Activated T-helper 2 cell treated with anti-CD3 and anti-CD28 coated beads, Interferon-gamma antibody, Interleukin-2, Interleukin-4, amounts not matched to agents 10 μg/mL and 5 μg/mL and 100 μg/mL, durations not matched to agents 14 hours and 24 hours and 36 hours (primary cell): Measurements from ENCODE around the gene SMLR1. TPM values are rescaled to one million over a fixed set of nuclear protein-coding genes. Genes with fewer than 3 reads are reported as not detected.
"Not testable (repeated sequence)": the region's sequence is repeated elsewhere in the genome, so short reads cannot be mapped to it uniquely, and the experiment has no call there.

Experiments
- DNase-seq: peaks from one replicate; pipeline ENCODE4 v3.0.0; 2021; ENCODE audit warnings: low spot score
- H3K27ac Mint-ChIP-seq: one replicate; pipeline ENCODE4 v1.8.0; 2021; ENCODE audit warnings: mixed read lengths
- H3K27me3 Mint-ChIP-seq: one replicate; pipeline ENCODE4 v1.8.0; 2021; ENCODE audit warnings: low read depth, mixed read lengths
- H3K36me3 Mint-ChIP-seq: one replicate; pipeline ENCODE4 v1.8.0; 2021; ENCODE audit warnings: low read depth, mixed read lengths
- H3K4me1 Mint-ChIP-seq: one replicate; pipeline ENCODE4 v1.8.0; 2021; ENCODE audit warnings: low read depth, mixed read lengths
- H3K4me3 Mint-ChIP-seq: one replicate; pipeline ENCODE4 v1.8.0; 2021; ENCODE audit warnings: low read depth, mild to moderate bottlenecking, moderate library complexity, mixed read lengths
- H3K9me3 Mint-ChIP-seq: one replicate; pipeline ENCODE4 v1.8.0; 2021; ENCODE audit warnings: mixed read lengths
- intact Hi-C: fragments of 100-400 bp; cut with micrococcal nuclease; formaldehyde crosslinking; loops from one replicate; pipeline ENCODE4 v1.15.1; 2023
- total RNA-seq: library from RNA; stranded (reverse); gene quantifications from 2 replicates; pipeline ENCODE4 v1.2.3, GENCODE V29; 2022

Gene SMLR1
- total RNA-seq, 1 donor from 2014 or later: not detected

DNA sequence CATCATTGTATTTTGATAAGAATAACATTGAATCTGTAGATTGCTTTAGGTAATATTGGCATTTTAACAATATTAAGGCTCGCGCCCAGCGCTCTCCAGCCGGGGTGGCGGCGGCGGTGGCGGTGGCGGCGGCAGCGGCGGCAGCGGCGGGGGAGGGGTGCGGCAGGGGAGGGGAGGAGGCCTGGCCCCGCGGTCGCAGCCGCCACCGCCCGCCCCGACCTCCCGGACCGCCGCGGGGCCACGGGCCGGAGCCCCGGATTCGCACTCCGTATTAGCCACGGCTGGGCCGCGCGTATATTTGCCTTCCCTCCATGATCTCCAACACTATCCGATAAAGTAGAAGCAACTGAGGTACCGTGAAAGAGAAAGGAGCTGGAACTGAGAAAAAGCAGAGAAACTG, 25.8 kb upstream of the SMLR1 start:
- H3K36me3 Mint-ChIP-seq, H3K27ac Mint-ChIP-seq, H3K27me3 Mint-ChIP-seq, H3K4me1 Mint-ChIP-seq, H3K4me3 Mint-ChIP-seq, H3K9me3 Mint-ChIP-seq, intact Hi-C loops, DNase-seq: not testable (repeated sequence)

DNA sequence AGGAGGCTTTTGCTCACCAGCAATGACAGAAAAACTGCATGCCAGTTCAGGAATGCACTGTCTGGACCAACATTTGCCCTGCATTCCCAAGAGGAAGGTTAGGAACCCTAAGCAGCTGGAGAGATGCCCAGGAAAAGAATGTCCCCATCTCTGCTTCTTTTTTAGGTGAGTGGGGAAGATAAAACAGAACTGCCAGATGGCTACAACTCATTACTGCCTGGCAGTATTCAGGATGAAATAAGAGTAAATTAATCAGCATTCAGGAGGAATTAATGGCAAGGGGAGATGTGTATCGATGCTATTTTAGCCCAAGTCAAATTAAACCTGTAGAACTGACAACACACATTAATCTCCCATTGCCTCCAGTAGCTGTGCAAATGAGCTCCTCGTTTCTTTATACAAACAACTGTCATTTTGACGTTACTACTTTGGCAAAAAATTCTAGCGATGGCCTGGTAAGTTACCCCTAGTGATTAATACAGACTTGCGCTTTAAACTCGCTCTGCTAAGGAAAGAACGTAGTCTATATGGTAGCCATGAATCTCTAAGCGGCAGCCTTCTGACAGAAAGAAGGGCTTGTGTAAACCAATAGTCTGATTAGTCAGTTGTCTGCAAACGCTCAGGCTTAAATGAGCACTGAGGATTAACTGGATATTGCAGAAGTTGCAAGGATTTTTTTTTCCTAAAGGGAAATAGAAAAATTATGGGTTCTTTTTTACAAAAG, 16.7 kb upstream of the SMLR1 start:
- no peaks in the 10 kb centered on the region for H3K4me1 Mint-ChIP-seq
- H3K4me3 Mint-ChIP-seq: no peak overlapping the region
- H3K27ac Mint-ChIP-seq: no peak overlapping the region
- H3K9me3 Mint-ChIP-seq: no peaks in the 10 kb centered on the region
- intact Hi-C loops: no loop called here
- H3K36me3 Mint-ChIP-seq: no peaks in the 10 kb centered on the region
- H3K27me3 Mint-ChIP-seq: peaks cover 12% of the 10 kb centered on the region
- no peak for DNase-seq

DNA sequence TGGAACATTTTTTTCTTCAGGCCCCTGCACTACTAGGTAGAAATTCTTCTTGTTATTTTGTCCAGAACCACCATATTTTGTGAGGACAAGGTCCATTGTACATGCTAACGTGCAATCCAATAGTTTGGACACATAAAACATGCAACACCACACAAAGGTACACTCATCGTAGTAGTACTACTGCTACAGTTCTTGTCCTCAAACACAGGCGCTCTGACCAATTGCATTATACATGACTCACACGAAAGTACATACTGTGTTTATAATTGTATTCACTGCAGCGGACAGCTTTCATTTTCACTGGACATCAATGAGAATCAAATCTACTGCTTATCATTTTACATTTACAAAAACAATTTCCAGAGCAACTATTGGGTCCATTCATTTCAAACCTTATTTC, 15.3 kb upstream of the SMLR1 start:
- no peaks in the 10 kb centered on the region for H3K36me3 Mint-ChIP-seq
- DNase-seq: no peak
- no peak overlapping the region for H3K4me3 Mint-ChIP-seq
- H3K9me3 Mint-ChIP-seq: no peaks in the 10 kb centered on the region
- H3K27me3 Mint-ChIP-seq: peaks cover 8% of the 10 kb centered on the region
- no peaks in the 10 kb centered on the region for H3K4me1 Mint-ChIP-seq
- intact Hi-C loops: no loop called here
- no peak overlapping the region for H3K27ac Mint-ChIP-seq

DNA sequence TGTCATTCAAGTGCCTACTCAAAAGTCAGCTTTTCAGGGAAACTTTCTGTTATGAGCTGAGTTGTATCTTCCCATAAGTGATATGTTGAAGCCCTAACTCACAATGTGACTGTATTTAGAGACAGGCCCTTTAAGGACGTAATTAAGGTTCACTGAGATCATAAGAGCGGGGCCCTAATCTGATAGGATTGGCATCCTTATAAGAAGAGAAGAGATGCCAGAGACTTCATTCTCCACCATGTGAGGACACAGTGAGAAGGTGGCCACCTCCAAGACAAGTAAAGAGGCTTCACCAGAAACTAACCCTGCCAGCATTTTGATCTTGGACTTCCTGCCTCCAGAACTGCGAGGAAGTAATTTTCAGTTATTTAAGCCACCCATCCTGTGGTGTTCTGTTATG, 12.7 kb upstream of the SMLR1 start:
- Mint-ChIP-seq H3K4me1 (peaks cover 3% of the 10 kb centered on the region), H3K27me3 (peaks cover 5% of the 10 kb centered on the region), H3K9me3 (no peaks in the 10 kb centered on the region), H3K36me3 (no peaks in the 10 kb centered on the region), H3K4me3 (no peak overlapping the region), H3K27ac (no peak overlapping the region)
- intact Hi-C loops: no loop called here
- no peak for DNase-seq

DNA sequence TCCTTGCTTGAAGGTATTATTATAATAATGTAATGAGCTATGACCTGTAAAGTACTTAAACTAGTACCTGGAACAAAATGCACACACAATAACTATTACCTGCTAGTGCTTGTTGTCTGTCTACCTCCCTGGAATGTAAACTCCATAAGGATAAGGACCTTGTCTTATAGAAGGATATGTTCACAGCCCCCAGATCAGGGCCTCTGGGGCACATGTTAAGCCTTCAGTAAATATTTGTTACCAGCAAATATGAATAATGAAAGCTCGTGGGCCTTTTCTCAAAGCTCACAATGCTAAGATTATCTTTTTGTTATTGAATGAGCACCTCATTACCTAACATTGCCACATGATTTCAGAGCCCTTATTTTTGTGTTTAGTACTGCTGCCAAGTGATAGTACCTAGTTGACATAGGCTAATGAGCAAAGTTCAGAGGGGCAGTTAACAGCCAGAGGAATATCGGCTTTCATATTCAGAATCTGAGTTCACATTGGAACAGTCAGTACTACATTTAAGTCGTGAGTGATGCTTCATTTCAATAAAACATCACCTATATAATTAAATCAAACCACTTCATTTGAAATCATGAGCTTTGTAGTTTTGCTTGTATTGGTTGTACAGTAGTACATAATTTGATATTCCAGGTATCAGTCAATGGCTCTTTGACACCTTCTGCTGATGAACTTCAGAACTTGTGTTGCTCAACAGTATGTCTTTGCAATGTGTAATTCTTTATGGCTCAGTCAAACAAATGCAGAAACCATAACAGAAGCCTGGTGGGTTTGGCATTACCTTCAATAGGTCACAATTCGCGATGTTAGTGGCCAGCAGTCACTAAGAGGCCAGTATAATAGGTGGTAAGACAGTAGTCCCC, 11.8 kb upstream of the SMLR1 start:
- no peak for DNase-seq
- Mint-ChIP-seq H3K9me3 (no peaks in the 10 kb centered on the region), H3K36me3 (no peaks in the 10 kb centered on the region), H3K27me3 (peaks cover 3% of the 10 kb centered on the region), H3K4me3 (no peak overlapping the region), H3K4me1 (peaks cover 3% of the 10 kb centered on the region), H3K27ac (no peak overlapping the region)
- intact Hi-C loops: no loop called here

DNA sequence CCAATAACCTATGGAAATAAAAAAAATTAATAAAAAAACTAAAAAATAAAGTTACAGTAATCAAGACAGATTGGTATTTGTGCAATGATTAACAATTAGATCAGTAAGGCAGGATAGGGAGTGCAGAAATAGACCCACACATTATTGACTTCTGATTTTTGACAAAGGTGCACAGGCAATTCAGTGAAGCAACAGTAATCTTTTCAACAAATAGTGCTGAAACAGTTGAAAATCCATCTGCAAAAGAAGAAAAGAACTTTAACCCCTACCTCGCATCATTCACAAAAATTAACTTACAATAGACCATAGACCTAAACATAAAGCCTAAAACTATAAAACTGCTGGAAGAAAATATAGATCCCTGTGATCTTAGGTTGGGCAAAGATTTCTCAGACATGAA, 4.5 kb upstream of the SMLR1 start:
- intact Hi-C loops: no loop called here
- no peaks in the 10 kb centered on the region for H3K36me3 Mint-ChIP-seq
- H3K27ac Mint-ChIP-seq: no peak overlapping the region
- DNase-seq: no peak
- peaks cover 3% of the 10 kb centered on the region for H3K4me1 Mint-ChIP-seq
- peaks cover 14% of the 10 kb centered on the region for H3K27me3 Mint-ChIP-seq
- H3K9me3 Mint-ChIP-seq: no peaks in the 10 kb centered on the region
- no peak overlapping the region for H3K4me3 Mint-ChIP-seq

DNA sequence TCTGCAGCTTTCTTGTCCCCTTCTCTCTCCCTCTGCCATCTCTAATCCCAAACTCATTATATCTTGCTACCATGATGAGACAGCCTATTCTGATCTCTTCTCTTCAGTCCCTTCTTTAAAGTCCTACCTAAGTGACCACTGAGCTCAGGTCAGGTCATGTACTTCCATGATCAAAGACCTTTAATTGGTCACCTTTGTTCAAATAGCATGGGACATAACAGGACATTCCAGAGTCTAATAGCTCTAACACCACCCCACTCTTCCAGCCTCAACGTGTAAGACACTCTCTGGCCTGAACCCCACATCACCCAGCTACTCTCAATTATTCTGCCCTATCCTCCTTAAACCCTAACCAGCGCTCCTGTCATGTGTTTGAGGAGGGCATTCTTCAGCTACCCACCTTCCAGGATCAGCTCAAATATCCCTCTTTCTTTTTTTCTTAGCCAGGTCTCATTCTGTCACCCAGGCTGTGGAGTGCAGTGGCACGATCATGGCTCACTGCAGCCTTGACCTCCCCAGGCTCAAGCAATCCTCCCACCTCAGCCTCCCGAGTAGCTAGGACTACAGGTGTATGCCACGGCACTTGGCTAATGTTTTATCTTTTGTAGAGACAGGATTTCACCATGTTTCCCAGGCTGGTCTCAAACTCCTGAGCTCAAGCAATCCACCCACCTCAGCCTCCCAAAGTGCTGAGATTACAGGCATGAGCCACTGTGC, 2.1 kb upstream of the SMLR1 start:
- DNase-seq: no peak
- no peaks in the 10 kb centered on the region for H3K9me3 Mint-ChIP-seq
- peaks cover 11% of the 10 kb centered on the region for H3K27me3 Mint-ChIP-seq
- intact Hi-C loops: no loop called here
- H3K27ac Mint-ChIP-seq: no peak overlapping the region
- no peaks in the 10 kb centered on the region for H3K36me3 Mint-ChIP-seq
- no peak overlapping the region for H3K4me3 Mint-ChIP-seq
- no peaks in the 10 kb centered on the region for H3K4me1 Mint-ChIP-seq

DNA sequence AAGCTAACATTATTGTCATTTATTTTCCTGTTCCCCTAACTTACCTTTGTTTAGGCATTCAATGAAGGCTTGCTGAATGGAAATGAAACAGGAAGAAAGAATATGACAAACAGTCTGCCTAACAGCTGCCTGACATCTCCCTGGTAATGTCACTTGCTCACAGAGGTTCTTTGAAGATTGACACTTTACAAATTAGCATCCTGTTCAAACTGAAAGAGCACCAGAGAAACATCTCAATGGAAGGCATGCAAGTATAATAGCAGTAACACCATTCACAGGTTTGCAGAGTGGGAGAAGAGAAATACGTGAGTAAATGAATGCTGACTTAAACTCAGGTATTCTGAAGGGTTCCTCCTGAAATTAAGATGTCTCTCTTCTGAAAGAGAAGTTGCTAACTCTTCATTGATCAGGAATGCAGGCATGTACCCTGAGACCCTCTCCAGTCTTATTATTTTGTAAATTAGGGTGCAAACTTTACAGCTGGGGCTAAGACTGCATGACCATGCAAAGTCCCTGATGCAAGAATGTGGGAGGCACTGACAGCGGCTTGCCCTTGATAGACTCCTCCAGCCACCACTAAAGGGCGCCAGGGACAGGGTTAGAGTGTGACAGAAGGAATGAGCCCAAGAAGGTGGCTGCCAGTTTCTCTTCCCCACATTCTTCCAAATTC, 1.3 kb upstream of the SMLR1 start:
- H3K4me1 Mint-ChIP-seq: no peaks in the 10 kb centered on the region

DNA sequence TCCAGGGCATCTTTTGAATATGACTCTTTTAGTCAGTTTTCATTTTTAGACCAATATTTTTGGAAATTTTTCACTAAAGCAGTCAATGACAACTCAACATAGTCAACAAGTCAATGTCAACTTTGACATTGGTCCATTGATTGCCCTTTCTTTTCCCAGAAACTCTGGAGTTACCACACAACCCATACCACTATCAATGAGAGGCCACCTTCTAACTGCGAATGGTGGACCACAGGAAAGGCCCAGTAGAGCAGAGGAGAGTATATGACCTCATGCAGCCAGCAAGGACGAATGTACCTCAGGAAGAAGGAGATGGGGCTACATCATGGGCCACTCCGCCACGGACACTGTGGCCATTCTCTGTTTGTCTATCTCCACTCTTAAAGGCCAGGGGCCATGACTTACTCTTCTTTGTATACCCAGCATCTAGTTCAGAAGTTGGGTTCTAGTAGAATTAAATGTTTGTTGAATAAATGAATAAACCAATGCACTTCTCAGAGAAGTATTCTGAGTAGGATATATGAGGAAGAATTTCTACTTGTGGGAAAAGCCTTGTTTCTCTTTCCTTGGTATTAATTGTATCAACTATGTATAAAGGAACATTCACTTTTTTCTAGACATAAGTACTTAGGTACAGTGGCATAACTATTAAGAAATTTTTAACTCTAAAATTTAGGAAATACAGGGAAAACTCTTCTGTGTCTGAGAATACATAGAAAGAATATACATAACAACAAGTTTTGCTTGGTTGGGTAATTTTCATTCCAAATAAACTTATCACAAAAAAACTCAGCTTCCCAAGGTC, 562 bp upstream of the SMLR1 start:
- no peak overlapping the region for H3K4me3 Mint-ChIP-seq
- H3K9me3 Mint-ChIP-seq: no peaks in the 10 kb centered on the region
- H3K27me3 Mint-ChIP-seq: peaks cover 8% of the 10 kb centered on the region
- no peaks in the 10 kb centered on the region for H3K4me1 Mint-ChIP-seq
- no peak overlapping the region for H3K27ac Mint-ChIP-seq
- DNase-seq: no peak
- no peaks in the 10 kb centered on the region for H3K36me3 Mint-ChIP-seq
- intact Hi-C loops: no loop called here

More for the DNA sequence above, 1.3 kb upstream of the SMLR1 start:
- no peak for DNase-seq
- H3K9me3 Mint-ChIP-seq: no peaks in the 10 kb centered on the region
- intact Hi-C loops: no loop called here
- H3K27me3 Mint-ChIP-seq: peaks cover 11% of the 10 kb centered on the region
- no peaks in the 10 kb centered on the region for H3K36me3 Mint-ChIP-seq
- H3K4me3 Mint-ChIP-seq: no peak overlapping the region
- H3K27ac Mint-ChIP-seq: no peak overlapping the region

DNA sequence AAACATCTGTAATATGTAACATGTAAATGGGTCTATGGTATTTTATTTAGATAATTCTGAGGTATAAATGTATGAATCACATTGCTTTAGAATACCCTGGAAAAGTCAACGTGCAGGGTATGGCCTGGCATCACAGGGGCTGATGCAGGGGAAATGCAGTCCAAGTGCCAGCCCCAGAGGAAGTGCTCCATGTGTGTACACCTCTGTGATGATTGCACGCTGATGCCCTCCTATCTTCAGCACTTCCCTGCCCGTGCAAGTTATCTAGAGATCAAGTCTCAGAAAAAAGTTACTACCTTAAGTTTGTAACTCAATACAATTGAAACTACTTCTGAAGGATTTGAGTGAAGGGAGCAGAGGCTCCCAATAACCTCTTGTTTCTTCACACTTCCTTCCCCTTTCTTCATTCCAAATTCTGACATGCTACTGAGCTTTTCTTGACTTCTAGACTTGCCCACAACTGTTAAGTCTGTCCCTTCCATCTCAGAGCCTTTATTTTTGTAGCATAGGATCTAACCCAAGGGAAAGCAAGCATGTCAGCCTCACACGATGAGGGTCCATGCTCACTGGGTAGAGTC, 2.2 kb downstream of the SMLR1 start:
- H3K36me3 Mint-ChIP-seq: no peaks in the 10 kb centered on the region
- no peak overlapping the region for H3K27ac Mint-ChIP-seq
- intact Hi-C loops: no loop called here
- H3K4me1 Mint-ChIP-seq: no peaks in the 10 kb centered on the region
- DNase-seq: no peak
- no peak overlapping the region for H3K4me3 Mint-ChIP-seq
- no peaks in the 10 kb centered on the region for H3K27me3 Mint-ChIP-seq
- H3K9me3 Mint-ChIP-seq: no peaks in the 10 kb centered on the region

DNA sequence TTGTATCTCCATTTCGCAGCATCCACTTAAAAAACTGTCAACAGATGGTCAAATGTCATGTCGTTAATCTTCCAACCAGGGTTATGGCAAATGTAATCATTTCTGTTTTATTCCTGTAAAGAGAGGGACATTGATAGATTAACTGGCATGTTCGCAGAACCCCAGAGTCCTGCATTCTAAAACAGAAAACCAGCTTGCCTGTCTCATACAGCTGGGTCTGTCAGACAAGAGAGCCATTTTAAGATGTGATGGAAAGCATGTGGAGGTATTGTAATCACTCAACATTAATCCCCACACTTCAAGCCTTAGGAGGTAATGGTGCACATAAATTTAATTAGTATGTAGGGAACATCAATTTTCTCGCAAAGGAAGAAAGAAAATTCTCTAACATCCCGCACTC, 4.4 kb downstream of the SMLR1 start:
- no peak for DNase-seq
- Mint-ChIP-seq H3K4me1 (no peaks in the 10 kb centered on the region), H3K36me3 (no peaks in the 10 kb centered on the region), H3K27ac (no peak overlapping the region), H3K27me3 (no peaks in the 10 kb centered on the region), H3K9me3 (no peaks in the 10 kb centered on the region), H3K4me3 (no peak overlapping the region)
- intact Hi-C loops: no loop called here

DNA sequence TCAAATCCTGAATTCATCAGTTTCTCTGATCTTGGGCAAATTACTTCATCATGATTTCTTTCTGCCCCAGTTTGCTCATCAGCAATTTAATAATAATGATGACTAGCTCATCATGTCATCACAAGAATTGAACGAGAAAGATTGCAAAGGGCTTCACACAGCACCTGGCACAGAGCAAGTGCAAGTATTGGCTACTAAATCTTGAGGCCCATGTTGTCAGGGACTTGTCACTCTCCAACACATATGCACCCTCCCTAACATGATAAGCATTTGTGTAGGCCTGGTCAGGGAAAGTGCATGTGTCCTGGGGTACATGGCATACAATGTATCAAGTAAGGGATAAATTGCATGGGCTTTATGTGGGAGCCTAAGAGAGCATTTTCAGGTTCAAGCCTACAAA, 6.4 kb downstream of the SMLR1 start:
- Mint-ChIP-seq H3K9me3 (no peaks in the 10 kb centered on the region), H3K27ac (no peak overlapping the region), H3K27me3 (no peaks in the 10 kb centered on the region), H3K36me3 (no peaks in the 10 kb centered on the region), H3K4me3 (no peak overlapping the region), H3K4me1 (no peaks in the 10 kb centered on the region)
- intact Hi-C loops: no loop called here
- no peak for DNase-seq
